ENCODE measurements around the gene CD101.

Gene CD101, protein sequence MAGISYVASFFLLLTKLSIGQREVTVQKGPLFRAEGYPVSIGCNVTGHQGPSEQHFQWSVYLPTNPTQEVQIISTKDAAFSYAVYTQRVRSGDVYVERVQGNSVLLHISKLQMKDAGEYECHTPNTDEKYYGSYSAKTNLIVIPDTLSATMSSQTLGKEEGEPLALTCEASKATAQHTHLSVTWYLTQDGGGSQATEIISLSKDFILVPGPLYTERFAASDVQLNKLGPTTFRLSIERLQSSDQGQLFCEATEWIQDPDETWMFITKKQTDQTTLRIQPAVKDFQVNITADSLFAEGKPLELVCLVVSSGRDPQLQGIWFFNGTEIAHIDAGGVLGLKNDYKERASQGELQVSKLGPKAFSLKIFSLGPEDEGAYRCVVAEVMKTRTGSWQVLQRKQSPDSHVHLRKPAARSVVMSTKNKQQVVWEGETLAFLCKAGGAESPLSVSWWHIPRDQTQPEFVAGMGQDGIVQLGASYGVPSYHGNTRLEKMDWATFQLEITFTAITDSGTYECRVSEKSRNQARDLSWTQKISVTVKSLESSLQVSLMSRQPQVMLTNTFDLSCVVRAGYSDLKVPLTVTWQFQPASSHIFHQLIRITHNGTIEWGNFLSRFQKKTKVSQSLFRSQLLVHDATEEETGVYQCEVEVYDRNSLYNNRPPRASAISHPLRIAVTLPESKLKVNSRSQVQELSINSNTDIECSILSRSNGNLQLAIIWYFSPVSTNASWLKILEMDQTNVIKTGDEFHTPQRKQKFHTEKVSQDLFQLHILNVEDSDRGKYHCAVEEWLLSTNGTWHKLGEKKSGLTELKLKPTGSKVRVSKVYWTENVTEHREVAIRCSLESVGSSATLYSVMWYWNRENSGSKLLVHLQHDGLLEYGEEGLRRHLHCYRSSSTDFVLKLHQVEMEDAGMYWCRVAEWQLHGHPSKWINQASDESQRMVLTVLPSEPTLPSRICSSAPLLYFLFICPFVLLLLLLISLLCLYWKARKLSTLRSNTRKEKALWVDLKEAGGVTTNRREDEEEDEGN

DNA sequence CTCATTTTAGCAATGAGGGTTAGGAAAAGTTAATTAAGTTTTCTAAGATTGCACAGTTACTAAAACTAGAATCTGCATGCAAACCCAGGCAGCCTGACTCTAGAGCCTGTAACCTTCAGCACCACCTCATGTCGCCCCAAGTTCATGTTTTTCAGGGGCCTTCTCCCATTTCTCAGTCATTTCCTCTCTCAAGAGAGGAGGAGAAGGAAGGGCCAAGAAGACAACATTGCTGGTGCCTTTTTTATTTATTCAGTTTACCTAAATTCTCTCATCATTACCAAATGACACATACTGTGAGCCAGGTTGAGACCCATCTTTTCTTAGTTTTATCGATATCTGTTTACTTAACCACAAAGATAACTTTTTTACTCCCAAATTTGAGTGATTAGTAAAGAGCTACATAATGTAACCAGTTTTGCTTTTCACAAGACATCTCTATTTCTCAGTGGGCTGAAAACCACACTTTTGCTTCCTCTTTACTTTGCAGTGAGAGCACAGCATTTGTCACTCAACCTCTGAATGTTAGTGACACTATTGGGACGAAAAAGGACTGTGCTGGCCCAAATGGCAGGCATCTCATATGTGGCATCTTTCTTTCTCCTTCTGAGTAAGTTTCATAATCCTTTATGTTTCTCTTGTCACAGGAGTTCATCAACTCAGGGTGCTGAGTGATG is at the start of gene CD101:
CD101 (plus strand) TSS at position 507 of the 674 bp plus-strand sequence; CDS start at position 565, 58 bp downstream.
- no peak for DNase-seq
- TF ChIP-seq GATA1 (IDR thresholded peaks at IDR 0.05; ENCODE audit: low read depth, low read length) (no peak), POLR2A (IDR thresholded peaks at IDR 0.05; ENCODE audit: low read length) (no peak)

DNA sequence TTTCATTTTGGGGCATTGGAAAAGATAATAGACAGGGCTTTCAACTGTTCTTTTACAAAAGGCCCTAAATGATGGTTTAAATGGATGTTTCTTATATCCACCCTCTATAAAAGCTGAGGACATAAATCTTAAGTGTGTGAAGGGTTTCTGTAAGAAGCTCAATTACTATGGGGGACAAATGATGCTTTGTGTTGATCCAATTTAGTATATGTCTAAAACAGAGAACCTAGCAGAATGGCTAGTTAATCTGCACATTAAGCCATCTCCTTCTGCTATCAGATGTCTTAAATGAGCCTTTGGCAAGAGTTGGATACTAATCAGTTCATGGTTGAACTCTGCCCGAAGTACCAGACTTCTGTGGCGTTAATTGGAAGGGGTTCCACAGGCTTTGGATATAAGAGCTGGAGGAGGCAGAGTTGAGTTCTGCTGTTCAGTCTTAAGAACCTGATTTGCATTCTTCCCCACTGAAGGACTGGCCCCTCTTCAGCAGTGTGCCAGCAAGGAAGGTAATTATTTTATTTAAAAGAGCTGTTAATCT is 48.8 kb upstream of the CD101 start:
- no peak for TF ChIP-seq POLR2A (IDR thresholded peaks at IDR 0.05; ENCODE audit: low read length)
- no peak for TF ChIP-seq GATA1 (IDR thresholded peaks at IDR 0.05; ENCODE audit: low read depth, low read length)
- DNase-seq: no peak

DNA sequence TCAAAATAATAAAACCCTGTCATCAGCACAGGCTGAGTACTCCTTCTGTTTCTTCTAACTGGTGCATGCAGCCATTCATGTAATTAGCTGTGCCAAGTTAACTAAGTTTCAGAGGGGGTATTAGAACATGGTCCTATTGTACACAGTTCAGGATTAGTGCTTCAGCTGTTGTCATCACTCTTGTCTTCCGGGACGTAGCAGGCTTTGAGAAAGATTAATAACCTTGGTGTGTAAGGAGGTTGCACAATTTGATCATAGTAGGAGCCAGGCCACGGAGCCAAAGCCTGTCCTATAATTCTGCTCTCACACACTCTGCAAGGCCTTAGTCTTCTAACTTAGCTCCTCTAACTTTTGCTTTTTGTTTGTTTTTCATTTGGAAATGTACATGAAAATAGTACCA is 47.1 kb upstream of the CD101 start:
- TF ChIP-seq POLR2A (IDR thresholded peaks at IDR 0.05; ENCODE audit: low read length) (no peak), GATA1 (IDR thresholded peaks at IDR 0.05; ENCODE audit: low read depth, low read length) (no peak)
- DNase-seq: no peak

DNA sequence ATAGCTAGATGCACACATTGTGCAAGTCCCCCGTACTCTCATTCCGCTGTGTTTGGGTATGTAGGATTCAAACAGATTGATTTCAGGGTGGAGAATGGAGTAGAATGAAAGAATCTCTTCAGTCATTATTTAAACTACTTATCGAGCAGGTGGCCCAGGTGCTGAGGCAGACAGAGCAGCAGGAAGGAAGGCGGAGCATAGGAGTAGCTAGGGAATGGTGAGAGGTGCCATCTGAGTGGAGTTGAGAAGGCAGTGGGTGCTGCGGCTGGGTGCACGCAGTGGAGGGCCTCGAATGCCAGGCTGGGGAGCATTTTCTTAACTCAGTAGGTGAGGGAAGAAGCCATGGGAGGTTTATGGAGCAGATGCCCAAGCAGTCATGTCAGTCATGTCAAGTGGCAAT is 45.2 kb upstream of the CD101 start:
- DNase-seq: no peak
- TF ChIP-seq GATA1 (IDR thresholded peaks at IDR 0.05; ENCODE audit: low read depth, low read length) (no peak), POLR2A (IDR thresholded peaks at IDR 0.05; ENCODE audit: low read length) (no peak)

DNA sequence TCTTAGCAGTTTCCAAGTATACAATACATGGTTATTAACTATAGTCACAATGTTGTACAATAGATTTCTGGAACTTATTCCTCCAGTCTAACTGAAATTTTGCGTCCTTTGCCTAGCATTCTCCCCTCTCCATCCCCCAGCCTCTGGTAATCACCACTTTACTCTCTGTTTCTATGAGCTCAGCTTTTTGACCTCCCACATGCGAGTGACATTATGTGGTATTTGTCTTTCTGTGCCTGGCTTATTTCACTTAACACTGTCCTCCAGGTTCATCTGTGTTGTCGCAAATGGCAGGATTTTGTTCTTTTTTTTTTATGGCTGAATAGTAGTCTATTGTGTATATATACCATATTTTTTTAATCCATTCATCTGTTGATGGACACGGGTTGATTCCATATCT is 43.9 kb upstream of the CD101 start:
- DNase-seq: no peak
- TF ChIP-seq GATA1 (IDR thresholded peaks at IDR 0.05; ENCODE audit: low read depth, low read length) (no peak), POLR2A (IDR thresholded peaks at IDR 0.05; ENCODE audit: low read length) (no peak)

DNA sequence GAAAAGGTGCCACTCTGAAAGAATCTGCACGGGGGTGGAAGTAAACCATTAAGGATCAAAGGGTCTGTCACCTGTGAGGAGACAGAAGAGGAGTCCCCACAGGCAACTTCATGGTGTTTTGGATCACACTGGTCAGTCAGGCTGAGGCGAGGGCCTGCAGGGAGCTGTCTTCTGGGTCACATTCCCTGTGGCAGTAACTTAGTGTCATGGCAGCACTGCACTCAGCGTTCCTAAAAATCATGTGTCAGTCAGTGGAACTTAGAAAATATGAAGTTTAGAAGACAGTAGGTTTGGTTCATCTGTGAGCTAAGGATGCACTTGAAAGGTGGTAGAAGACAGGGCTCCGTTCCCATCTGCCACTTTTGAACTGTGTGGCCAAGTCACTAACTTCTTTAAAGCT is 43.5 kb upstream of the CD101 start:
- DNase-seq: no peak
- TF ChIP-seq POLR2A (IDR thresholded peaks at IDR 0.05; ENCODE audit: low read length) (no peak), GATA1 (IDR thresholded peaks at IDR 0.05; ENCODE audit: low read depth, low read length) (no peak)

DNA sequence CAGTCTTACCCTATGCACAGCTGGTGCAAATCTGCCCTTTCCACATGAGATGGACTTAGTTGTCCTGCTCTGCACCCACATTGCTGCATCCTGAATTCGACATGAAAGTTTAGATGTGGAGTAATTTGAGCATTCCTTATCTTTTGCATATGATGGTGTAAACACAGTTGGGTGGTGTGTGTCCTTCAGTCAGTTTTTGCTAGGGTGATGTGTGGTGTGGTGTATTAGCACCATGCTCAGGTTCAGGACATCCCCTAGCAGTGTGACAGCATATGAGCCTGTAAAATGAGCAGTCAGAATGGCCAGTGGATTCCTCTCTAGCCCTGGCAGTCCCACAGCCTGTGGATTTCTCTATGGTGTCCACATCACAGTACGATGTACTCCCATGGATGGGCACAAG is 42.6 kb upstream of the CD101 start:
- DNase-seq: no peak
- TF ChIP-seq GATA1 (IDR thresholded peaks at IDR 0.05; ENCODE audit: low read depth, low read length): no peak
- TF ChIP-seq POLR2A (IDR thresholded peaks at IDR 0.05; ENCODE audit: low read length): no peak

DNA sequence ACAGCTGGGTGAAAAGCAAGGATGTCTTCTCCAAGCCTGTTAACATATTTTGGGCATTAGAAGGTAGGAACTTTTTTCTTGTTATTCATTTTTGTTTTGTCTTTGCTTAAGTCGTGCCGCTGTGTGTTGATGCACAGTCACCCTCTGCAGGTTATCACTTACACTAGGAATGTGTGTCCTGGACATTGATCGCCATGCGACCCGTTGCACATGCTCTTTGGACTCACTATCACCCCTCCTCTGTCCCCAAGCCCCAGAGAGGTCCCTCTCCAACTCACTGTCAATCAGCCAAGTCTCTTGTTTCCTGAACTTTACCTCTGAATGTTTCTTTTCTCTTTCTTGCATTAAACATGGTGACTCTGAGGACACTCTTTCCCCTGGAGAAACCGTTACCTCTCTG is 40.0 kb upstream of the CD101 start:
- no peak for TF ChIP-seq GATA1 (IDR thresholded peaks at IDR 0.05; ENCODE audit: low read depth, low read length)
- TF ChIP-seq POLR2A (IDR thresholded peaks at IDR 0.05; ENCODE audit: low read length): no peak
- no peak for DNase-seq

DNA sequence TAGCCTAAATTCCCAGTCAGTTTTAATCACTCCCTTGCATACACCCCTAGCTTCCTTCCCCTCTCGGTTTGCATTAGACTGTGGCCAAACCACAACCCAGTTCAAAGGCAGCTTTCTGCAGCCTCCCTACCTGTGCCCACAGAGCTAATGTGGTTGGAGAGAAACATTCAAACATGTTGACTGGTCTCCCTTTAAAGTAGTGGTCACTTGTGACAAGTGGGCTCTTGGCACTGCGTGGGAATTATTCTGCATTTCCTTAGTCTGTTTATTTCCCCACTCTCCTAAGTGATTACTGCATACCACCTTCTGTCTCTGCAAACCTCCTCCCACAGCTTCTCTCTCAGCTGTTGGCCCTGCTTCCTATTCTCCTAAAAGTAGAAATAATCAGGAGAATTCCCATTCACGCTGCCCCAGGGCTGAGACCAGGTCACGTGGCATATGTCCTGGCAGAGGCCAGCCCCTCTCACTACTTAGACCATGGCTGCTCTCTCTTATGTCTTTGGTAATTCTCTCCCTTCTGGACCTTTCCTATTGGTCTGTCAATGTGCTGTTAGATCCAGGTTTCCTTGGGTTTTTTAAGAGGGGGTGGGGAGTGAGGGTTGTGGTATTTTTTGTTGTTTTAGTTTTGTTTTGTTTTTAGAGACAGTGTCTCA is 38.4 kb upstream of the CD101 start:
- no peak for TF ChIP-seq POLR2A (IDR thresholded peaks at IDR 0.05; ENCODE audit: low read length)
- no peak for TF ChIP-seq GATA1 (IDR thresholded peaks at IDR 0.05; ENCODE audit: low read depth, low read length)
- no peak for DNase-seq

DNA sequence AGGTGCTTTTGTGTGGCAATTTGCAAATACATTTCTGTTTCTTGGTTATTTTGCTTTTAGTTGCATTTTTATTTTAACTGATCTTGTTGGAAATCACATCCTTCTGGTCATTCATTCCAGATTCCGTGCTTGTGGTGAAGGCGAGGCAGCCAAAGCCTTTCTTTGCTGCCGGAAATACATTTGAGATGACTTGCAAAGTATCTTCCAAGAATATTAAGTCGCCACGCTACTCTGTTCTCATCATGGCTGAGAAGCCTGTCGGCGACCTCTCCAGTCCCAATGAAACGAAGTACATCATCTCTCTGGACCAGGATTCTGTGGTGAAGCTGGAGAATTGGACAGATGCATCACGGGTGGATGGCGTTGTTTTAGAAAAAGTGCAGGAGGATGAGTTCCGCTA is 34.8 kb upstream of the CD101 start:
- TF ChIP-seq GATA1 (IDR thresholded peaks at IDR 0.05; ENCODE audit: low read depth, low read length) (no peak), POLR2A (IDR thresholded peaks at IDR 0.05; ENCODE audit: low read length) (no peak)
- no peak for DNase-seq

DNA sequence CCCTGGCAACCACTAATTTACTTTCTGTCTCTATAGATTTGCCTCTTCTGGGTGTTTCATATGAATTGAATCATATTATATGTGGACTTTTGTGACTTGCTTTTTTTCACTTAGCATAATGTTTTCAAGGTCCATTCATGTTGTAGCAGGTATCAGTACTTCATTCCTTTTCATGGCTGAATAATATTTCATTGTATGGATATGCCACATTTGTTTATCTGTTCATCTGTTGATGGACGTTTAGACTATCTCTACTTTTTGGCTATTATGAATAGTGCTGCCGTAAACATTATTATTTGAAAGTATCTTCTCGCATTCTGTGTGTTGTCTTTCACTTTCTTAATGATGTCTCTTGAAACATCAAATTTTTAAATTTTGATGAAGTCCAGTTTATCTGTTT is 32.8 kb upstream of the CD101 start:
- DNase-seq: no peak
- TF ChIP-seq POLR2A (IDR thresholded peaks at IDR 0.05; ENCODE audit: low read length): no peak
- no peak for TF ChIP-seq GATA1 (IDR thresholded peaks at IDR 0.05; ENCODE audit: low read depth, low read length)

DNA sequence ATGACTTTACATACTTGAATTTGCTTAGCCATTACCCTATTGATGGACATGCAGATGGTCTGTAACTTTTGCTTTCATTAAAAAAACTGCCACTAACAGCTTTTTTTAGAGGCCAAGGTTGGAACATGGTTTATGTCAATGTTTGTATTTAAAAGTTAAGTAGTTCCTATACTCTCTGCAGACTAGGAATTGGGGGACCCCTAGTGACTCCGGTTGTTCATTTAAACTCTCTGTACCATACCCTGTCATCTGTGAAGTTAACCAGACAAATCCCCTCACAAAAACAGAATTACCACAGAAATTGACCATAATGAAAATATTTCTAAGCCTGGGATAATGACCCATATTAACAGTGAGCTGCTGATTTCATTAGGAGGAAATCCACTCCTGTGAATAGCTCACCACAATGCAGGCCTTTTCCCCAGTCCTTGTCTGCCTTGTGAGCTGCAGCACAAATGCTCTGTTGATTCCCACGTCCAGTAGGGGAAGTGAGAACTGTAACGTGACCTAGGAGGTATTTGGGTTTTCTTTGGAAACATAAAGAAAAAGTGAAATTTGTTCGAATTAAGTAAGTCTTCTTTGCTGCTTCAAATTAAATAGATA is 30.2 kb upstream of the CD101 start:
- TF ChIP-seq POLR2A (IDR thresholded peaks at IDR 0.05; ENCODE audit: low read length) (no peak), GATA1 (IDR thresholded peaks at IDR 0.05; ENCODE audit: low read depth, low read length) (no peak)
- no peak for DNase-seq
